GM19239 (cell line): Measurements from ENCODE around the gene RMND5A.

ENCODE experiments used
- DNase-seq: peaks from one replicate; pipeline ENCODE4 v3.0.0; 2011; ENCODE audit warnings: low spot score; ENCODE audit not compliant: insufficient read length
- FAIRE-seq: peaks from 2 replicates; lab custom pipeline; 2011; peaks lifted over from hg19 to GRCh38; lab: Jason Lieb, UNC

Gene RMND5A

DNA sequence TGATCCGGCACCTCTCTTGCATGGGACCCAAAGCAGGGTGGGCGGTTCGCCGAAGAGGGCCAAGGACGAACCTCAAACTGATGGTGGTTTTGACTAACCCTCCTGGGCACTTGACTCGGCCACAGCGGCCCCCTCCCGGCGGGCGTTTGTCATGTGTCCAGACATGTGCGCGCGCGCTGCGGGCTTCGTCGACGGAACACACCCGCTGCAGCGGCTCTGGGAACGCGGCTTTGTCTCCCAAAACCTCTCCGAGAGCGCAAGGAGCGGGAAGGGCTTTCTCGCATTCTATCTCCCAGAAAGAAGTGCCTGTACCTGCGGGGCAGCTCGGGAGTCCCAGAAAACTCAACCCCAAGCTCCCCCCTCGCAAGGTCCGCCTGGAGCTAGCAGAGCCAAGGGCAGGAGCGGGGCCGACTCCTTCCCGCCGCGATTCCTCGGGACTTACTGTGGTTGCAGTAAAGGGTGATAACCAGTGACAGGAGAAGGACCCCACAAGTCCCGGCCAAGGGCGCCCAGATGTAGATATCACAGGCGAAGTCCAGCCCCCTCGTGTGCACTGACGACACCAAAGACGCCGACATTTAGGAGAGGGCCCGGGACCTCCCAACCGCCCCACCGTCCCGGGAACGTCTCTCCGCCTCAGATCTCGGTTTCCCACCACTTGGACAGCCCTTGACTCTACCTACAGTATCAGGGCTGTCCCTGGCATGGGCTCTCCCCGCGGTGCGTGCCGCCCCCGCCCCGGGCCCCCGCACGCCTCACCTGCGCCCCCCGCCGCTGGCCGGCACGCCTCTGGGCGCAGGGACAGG lies 69.0 kb downstream of the RMND5A start:
- FAIRE-seq (no peak), DNase-seq (no peak)

DNA sequence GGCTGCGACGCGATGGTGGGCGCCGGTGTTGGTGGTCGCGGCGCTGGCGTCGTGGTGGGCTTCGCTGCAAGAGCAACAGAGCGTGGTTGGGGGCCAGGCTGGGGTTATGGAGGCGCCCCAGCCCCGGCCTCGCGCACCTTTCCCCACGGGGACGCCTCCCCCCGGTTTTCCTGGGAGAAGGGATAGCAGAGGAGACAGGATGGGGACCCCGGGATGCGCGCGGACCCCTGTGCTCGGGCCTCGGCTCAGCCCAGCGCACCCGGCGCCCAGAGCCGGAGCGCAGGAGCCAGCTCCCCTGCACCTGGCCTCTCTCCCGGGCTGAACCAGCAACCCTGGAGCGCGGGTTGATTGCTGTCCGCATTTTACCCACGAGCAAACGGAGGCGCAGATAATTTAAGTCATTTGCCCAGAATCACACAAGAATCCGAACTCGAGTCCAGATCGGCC lies 69.6 kb downstream of the RMND5A start:
- FAIRE-seq (no peak), DNase-seq (no peak)

DNA sequence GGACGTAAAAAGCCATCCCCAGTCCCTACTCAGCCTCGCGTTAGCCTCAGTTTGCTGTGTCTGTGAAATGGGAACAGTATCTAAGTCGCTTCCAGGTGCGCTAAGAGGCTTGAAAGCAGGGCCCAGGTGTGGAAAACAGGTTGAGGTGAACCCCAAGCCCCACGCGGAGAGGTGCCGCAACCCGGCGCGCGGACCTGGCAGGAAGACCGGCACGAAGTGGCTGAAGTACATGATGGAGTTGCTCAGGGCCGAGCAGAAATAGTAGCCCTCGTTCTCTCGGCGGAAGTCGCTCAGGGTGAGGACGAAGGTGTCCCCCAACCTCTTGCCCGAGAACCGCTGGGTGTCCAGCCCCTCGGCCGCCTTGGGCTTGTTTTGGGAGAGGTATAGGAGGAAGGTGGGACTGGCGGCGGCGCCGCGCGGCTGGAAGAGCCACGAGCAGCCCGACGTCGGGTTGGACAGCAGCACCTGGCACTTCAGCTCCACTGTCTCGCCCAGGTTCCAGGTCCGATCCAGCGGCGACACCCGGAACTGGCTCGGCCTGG lies 70.1 kb downstream of the RMND5A start:
- FAIRE-seq = no peak
- DNase-seq = no peak

DNA sequence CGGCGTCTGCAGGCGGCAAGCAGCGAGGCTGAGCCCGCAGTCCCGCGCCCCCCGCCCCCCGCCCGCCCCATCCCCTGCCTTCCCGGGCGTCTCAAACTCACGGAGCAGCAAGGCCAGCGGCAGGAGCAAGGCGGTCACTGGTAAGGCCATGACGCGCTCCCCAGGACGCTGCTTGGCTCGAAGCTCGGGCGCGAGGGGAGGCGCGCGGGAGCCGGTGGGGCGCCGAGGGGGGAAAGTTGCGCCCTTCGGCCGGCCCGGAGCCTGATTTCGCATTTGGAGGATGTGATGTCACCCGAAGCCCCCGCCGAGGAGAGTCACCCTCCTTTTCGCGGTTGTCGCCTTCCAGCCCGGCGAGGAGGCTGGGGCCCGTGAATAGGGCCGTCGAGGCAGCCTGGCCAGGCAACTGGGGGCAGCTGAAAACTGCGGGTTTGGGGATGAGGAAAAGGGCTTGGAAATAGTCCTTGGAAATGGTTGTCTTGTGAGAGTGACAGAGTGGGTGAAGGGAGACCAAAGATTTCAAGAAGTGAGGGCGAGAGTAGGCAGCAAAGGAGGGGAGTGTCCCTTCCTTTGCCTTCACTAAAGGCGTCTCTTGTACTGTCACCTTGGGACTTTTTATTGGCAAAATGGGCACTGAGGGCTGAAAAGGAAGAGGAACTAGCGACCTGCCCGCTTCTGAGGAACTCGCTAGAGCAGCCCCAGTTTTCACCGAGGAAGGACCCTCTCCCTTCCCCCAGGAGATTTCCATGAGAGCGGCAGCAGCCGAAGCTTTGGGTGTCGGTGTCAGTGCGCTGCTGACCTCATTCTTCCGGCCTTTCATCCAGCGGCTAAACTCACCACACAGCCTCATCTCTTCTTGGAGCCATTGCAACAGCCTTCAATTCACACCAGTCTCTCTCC lies 70.8 kb downstream of the RMND5A start, which contains the start of gene CD8A:
Gene CD8A (minus strand): TSS at position 238 of the 897 bp plus-strand sequence. CDS start 88 bp downstream, at position 150.
- DNase-seq (no peak), FAIRE-seq (no peak)

DNA sequence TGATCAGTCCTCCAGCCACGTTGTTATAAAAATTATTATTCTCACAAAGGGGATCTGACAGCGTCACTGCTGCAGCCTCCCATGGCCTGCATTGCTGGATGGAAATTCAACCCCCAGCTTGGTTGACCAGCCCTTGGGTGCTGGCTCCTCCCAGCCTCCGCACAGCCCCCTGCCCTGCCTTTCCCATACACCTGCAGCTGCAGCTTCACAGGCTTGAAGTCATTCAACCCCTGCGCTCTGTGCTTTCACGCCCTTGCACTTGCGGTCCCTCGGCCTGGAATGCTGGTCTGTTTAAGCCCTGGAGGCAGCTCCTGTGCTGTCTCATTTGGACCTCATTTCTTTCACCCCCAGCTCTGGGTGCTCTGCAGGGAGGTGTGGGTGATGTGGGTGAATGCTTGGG lies 71.5 kb downstream of the RMND5A start:
- DNase-seq = no peak
- FAIRE-seq = no peak

DNA sequence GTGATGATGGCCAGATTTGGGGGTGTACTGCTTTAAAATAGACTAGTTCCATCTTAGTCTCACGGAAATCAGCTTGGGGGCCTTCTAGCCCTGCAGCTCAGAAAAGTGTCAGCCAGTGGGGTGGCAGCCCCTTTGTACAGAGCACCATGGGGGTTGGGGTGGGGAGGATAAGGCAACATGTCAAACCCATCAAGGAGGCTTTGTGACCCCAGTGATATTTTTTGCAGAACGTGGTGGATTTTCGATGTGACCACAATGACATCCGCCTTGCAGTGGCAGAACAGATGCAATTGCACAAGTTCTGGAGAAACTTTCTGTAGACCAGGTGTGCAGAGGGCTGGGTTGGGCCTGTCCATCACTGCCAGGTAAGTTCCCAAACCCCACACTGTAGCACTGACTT lies 73.7 kb downstream of the RMND5A start:
- FAIRE-seq = no peak

DNA sequence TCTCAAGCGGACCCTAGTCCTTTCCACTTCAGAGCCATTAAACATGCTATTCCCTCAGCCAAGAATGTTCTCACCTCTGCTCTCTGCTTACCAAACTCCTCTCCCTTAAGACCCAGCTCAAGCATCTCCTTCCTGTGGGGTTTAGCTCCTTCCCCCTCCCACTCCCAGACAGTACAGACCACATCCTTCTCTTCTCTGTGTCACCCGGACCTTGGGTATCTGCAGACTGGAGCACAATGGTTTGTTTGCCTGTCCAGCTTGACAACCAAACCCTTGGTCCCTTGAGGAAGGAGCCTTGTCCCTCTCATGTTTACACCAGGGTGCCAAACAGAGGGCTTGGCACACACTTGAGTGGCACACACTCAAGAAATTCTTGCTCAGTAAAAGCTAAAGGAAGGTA lies 74.8 kb downstream of the RMND5A start:
- no peak for FAIRE-seq
- DNase-seq = no peak

More for the DNA sequence above, 73.7 kb downstream of the RMND5A start:
- DNase-seq = no peak

DNA sequence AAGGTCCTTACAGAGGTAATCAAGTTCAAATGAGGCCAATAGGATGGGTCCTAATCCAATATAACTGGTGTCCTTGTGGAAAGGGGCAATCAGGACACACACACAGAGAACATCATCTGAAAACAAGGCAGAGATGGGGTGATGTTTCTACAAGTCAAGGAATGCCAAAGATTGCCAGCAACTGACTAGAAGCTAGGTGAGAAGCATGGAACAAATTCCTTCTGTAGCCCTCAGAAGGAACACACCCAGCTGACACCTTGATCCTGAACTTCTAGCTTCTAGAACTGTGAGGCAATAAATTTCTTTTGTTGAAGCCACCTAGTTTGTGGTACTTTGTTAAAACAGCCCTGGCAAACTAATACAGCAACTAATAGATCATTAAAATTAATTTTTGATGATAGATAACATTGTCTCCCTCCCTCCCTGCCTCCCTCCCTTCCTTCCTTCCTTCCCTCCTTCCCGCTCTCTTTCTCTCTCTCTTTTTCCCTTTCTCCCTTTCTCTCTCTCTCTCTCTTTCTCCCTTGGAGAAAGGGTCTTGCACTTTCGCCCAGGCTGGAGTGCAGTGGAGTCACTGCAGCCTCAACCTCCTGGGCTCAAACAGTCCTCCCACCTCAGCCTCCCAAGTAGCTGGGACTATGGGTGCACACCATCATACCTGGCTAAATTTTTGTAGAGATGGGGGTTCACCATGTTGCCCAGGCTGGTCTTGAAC lies 80.9 kb downstream of the RMND5A start:
- FAIRE-seq (no peak), DNase-seq (no peak)

DNA sequence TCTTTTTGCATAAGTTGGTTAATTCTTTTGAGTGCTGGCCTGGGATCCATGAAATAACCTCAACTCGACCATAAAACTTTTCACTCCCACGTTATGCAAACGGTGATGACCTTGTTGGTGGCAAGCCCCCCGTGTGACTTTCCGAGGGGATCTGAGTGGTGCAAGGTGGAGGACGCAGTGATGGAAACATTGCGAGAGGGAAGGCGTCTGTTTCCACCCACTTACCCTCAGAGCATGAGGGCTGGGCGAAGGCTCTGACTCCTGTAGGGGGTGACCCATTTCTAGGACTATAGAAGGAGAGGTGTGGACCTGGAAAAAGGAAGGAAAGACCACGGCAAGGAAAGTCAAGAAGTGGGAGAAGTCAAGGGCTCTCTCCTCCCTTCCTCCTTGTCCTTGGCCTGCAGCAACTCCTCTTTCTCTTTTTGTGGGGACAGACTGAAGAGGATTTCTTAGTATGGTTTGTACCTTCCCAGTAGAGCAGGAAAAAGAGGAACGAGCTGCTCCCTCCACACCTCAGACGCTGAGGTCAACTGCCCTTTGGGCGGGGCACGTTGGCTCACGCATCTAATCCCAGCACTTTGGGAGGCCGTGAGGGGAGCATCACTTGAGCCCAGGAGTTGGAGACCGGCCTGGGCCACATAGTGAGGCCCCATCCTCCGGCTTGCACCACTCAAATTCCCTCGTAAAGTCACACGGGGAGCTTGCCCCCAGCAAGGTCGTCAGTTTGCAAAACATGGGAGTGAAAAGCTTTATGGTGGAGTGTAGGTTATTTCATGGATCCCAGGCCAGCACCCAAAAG lies 86.2 kb downstream of the RMND5A start:
- FAIRE-seq (no peak), DNase-seq (no peak)

DNA sequence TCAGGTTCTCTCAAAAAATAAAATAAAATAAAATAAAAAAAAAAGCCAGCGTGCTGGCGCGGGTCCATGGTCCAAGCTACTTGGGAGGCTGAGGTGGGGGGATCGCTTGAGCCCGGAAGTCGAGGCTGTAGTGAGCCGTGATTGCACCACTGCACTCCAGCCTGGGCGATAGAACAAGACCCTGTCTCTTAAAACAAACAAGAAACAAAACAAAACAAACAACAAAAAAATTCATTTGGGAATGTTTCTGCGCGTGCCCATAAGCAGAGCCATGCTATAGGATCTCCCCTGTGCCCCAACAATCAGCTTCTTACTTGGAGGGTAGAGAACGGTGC lies 87.0 kb downstream of the RMND5A start:
- DNase-seq (no peak), FAIRE-seq (no peak)

- FAIRE-seq = no peak
Measured at GRCh38 chr2:86807468-86808275, 87.6 kb downstream of the RMND5A start.

GRCh38 chr2:86808315-86809161 lies 88.4 kb downstream of the RMND5A start:
- FAIRE-seq = peak; percentile 90

More at GRCh38 chr2:86807468-86808275, 87.6 kb downstream of the RMND5A start:
- DNase-seq = no peak

GRCh38 chr2:86809481-86810121 lies 89.5 kb downstream of the RMND5A start:
- no peak for FAIRE-seq

More at GRCh38 chr2:86808315-86809161, 88.4 kb downstream of the RMND5A start:
- peak; percentile 93 for DNase-seq

GRCh38 chr2:86815611-86816010 lies 95.5 kb downstream of the RMND5A start:
- no peak for FAIRE-seq
- DNase-seq = no peak

More at GRCh38 chr2:86809481-86810121, 89.5 kb downstream of the RMND5A start:
- no peak for DNase-seq

DNA sequence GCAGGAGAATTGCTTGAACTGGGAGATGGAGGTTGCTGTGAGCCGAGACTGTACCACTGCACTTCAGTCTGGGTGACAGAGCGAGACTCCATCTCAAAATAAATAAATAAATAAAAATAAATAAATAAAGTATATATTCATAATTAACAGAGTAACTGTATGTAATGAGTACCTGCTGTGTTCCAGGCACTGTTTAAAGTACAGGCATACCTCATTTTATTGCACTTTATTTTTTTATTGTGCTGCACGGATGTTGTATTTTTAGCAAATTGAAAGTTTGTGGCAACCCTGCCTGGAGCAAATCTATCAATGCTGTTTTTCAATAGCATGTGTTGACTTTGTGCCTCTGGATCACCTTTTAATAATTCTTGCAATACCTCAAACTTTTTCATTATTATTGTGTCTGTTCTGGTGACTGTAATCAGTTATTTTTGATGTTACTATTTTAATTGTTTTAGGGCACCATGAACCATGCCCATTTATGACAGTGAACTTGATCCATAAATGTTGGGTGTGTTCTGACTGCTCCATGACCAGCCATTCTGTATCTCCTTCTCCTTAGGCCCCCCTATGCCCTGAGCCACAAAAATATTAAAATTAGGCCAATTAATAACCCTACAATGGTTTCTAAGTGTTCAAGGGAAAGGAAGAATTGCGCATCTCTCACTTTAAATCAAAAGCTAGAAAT lies 98.2 kb downstream of the RMND5A start:
- FAIRE-seq = no peak
- DNase-seq = no peak

- no peak for DNase-seq
- FAIRE-seq = no peak
Measured at GRCh38 chr2:86818957-86819356, 98.9 kb downstream of the RMND5A start.

DNA sequence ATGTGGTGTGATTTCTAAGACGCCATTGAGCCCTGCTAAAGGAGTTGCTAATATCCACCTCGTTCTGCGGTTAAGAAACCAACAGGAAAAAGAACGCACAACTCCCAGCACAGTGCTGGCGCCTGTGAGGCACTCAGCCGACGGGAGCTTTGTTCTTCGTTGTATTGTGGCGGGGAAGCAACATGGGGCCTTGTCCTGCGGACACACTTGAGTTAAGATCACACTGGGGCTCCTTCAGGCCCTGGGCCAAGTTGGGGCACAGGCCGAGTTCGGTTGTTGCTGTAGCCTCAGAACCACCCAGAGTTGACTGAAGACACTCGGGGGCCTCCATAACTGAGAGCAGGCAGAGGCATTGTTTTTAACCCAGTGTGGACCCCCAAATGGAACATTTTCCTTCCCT lies 101.2 kb downstream of the RMND5A start:
- FAIRE-seq = no peak
- no peak for DNase-seq
